ENCODE data around the gene MMP23B.

The MMP23B gene

GRCh38 chr1:1677718-1678580 is 46.0 kb downstream of the MMP23B start:
- TF ChIP-seq EP300 (IDR thresholded peaks at IDR 0.05; ENCODE audit: borderline replicate concordance) (no peak), ZBTB7A (IDR thresholded peaks at IDR 0.05; ENCODE audit: low read depth) (no peak), NFIC (IDR thresholded peaks at IDR 0.05) (no peak), MAX (IDR thresholded peaks at IDR 0.05) (no peak), CREB1 (IDR thresholded peaks at IDR 0.05; ENCODE audit: low read depth) (no peak)

GRCh38 chr1:1678581-1679380 is 46.8 kb downstream of the MMP23B start:
- TF ChIP-seq FOXM1 (IDR thresholded peaks at IDR 0.05; ENCODE audit: borderline replicate concordance, low read depth): no peak
- no peak for TF ChIP-seq EP300 (IDR thresholded peaks at IDR 0.05; ENCODE audit: borderline replicate concordance)
- TF ChIP-seq TCF12 (IDR thresholded peaks at IDR 0.05; ENCODE audit: low read depth): no peak
- TF ChIP-seq TAF1 (IDR thresholded peaks at IDR 0.05; ENCODE audit: low read depth): no peak
- TF ChIP-seq CREB1 (IDR thresholded peaks at IDR 0.05; ENCODE audit: low read depth): no peak
- no peak for TF ChIP-seq RAD21 (IDR thresholded peaks at IDR 0.05; ENCODE audit: low read depth)
- TF ChIP-seq EGR1 (IDR thresholded peaks at IDR 0.05): no peak
- TF ChIP-seq USF1 (IDR thresholded peaks at IDR 0.05): no peak
- no peak for TF ChIP-seq ZBTB7A (IDR thresholded peaks at IDR 0.05; ENCODE audit: low read depth)
- no peak for TF ChIP-seq CEBPB (IDR thresholded peaks at IDR 0.05)
- no peak for TF ChIP-seq YY1 (IDR thresholded peaks at IDR 0.05; ENCODE audit: low read depth)
- no peak for TF ChIP-seq REST (IDR thresholded peaks at IDR 0.05; ENCODE audit: low read depth)
- TF ChIP-seq TEAD4 (IDR thresholded peaks at IDR 0.05): no peak
- TF ChIP-seq NFIC (IDR thresholded peaks at IDR 0.05): no peak
- TF ChIP-seq MAX (IDR thresholded peaks at IDR 0.05): no peak

- TF ChIP-seq TAF1 (IDR thresholded peaks at IDR 0.05; ENCODE audit: low read depth) (no peak), EGR1 (IDR thresholded peaks at IDR 0.05) (no peak), TEAD4 (IDR thresholded peaks at IDR 0.05) (no peak)
Observed at GRCh38 chr1:1680031-1680911, 48.3 kb downstream of the MMP23B start.

GRCh38 chr1:1680912-1681273 is 48.9 kb downstream of the MMP23B start:
- TF ChIP-seq NFIC (IDR thresholded peaks at IDR 0.05): no peak
- no peak for TF ChIP-seq ZBTB7A (IDR thresholded peaks at IDR 0.05; ENCODE audit: low read depth)
- no peak for TF ChIP-seq CEBPB (IDR thresholded peaks at IDR 0.05)
- TF ChIP-seq TAF1 (IDR thresholded peaks at IDR 0.05; ENCODE audit: low read depth): no peak
- TF ChIP-seq FOXM1 (IDR thresholded peaks at IDR 0.05; ENCODE audit: borderline replicate concordance, low read depth): no peak
- TF ChIP-seq EGR1 (IDR thresholded peaks at IDR 0.05): no peak
- no peak for TF ChIP-seq TCF12 (IDR thresholded peaks at IDR 0.05; ENCODE audit: low read depth)
- no peak for TF ChIP-seq CREB1 (IDR thresholded peaks at IDR 0.05; ENCODE audit: low read depth)
- TF ChIP-seq USF1 (IDR thresholded peaks at IDR 0.05): no peak
- TF ChIP-seq RAD21 (IDR thresholded peaks at IDR 0.05; ENCODE audit: low read depth): no peak
- no peak for TF ChIP-seq YY1 (IDR thresholded peaks at IDR 0.05; ENCODE audit: low read depth)
- TF ChIP-seq MAX (IDR thresholded peaks at IDR 0.05): no peak
- no peak for TF ChIP-seq REST (IDR thresholded peaks at IDR 0.05; ENCODE audit: low read depth)
- no peak for TF ChIP-seq EP300 (IDR thresholded peaks at IDR 0.05; ENCODE audit: borderline replicate concordance)
- no peak for TF ChIP-seq TEAD4 (IDR thresholded peaks at IDR 0.05)

All from Ishikawa (cell line).